Stimulated activated CD4-positive, alpha-beta T cell treated with anti-CD3 and anti-CD28 coated beads, Interleukin-12 subunit alpha, Interleukin-12 subunit beta, amount 100 ng/mL, for 48 hours (primary cell): ENCODE results near the gene PLGRKT.
"Not testable (repeated sequence)": the region's sequence is repeated elsewhere in the genome, so short reads cannot be mapped to it uniquely, and the experiment has no call there.

ENCODE experiments used
- DNase-seq, 3 donors: peaks; one replicate each; pipeline ENCODE4 v3.0.0-alpha.2; 2020; ENCODE audit warnings: low read depth in 2 of 3, low spot score in 1 of 3

PLGRKT gene, protein sequence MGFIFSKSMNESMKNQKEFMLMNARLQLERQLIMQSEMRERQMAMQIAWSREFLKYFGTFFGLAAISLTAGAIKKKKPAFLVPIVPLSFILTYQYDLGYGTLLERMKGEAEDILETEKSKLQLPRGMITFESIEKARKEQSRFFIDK

DNA sequence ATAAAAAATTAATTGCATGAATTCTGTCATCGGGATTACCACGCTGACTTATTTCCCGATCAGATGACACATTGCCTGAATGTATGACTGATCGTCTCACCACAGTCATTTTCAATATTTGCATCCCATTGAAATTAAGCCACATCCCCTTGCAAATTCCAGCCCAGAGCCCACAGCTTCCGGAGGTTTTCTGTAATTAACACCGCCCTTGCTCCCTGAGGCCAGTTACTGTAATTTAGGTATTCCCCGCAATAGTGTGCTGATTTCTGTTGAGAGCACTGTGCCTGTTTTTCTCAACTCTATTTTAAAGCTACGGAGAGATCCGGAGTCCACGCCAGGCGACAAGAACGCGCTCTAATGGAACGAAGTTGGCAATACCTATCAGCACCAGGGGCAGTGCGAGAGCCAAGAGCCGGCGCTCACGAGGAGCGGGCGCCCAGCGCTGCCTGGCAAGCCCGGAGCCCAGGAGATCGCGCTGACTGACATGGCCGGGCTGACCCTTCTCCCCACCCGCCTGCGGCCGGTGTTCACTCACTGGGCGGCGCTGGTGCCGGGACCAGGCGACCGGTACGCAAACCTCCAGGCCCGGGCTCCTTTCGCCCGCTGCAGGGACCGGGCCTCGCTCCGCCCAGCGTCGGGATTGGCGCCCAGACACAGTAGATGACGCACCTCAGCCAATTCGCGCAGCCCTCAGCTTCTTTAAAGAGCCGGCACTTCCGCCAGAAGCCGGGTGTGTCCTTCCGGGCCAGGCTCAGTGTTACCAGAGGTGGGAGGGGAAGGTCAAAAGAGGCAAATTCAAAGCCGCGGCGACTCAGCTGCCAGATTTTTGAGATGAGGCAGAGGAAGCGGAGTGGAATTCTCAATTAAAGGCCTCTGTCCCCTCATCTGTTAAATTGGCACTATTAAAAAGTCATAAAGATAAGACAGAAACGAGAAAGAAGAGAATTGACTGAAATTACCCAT lies at the start of gene PLGRKT:
Gene PLGRKT (minus strand): TSS at position 672 of the 963 bp plus-strand sequence. CDS start 5,948 bp downstream, outside the sequence.
- DNase-seq, result peak; percentile 81 to 86 (median 85)

DNA sequence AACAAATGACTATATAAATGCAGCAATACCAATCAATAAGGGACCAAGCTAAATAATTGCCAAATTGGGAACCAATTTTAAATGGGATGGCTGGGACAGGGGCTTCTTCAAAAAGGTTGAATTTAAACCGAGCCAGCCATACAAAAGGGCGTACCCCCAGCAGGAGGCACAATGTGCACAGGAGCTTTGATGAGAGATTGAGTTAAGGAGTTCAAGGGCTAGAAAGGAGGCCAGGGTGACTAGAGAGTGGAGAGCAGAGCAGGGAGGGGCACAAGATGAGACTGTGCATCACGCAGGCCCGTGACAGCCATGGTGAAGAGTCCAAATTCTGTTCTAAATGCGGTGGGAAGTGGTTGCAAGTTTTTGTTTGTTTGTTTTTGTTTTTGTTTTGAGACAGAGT lies 49.3 kb upstream of the PLGRKT start:
- DNase-seq, result no peak

DNA sequence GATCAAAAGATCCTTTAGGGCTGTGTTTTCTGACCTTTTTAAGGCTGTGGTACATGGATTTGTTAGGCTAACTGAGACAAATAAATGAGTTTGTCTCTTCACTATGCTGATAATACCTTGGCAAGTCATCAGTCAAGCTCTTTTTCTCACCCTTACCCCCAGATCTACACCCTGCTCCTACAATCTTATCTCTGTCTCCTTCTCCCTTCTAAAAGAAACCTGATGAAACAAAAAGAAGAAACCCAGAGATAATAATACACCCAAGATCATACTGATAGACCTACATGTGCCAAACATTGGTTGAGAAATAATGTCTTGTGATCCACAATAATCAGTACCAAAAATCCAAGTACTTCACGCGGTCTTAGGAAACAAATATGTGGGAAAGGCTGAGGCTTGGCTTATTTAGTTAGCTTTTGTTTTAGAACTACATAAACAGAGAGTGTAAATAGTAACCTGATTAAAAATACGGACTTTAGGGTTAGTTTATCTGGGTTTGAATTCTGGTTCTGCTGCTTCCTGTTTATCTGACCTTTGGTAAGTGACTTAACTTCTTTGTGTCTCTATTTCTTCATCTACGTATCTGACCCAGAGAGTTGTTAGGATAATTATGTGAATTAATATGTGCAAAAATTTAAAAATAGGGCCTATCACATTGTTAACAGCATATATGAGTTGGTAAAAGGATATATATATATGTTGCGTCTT lies 47.8 kb upstream of the PLGRKT start:
- DNase-seq, result no peak

DNA sequence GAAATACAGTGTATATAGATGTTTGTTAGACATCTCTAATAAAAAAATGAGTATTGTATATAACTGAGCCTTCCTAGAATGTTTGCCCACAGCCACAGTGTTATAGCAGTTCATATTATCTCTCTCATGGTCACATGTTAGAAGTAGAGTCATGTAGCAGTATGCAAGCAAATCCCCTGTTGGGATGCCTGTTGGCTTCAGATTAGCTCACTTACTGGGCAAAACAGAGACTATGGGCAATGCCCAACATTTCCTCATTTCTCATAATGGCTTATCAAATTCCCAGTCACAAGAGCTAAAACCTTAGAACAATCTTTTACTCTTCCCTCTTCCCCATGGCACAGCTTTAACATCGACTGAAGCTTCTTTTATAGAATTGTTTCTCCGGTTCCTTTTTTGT lies 45.6 kb upstream of the PLGRKT start:
- no peak for DNase-seq

DNA sequence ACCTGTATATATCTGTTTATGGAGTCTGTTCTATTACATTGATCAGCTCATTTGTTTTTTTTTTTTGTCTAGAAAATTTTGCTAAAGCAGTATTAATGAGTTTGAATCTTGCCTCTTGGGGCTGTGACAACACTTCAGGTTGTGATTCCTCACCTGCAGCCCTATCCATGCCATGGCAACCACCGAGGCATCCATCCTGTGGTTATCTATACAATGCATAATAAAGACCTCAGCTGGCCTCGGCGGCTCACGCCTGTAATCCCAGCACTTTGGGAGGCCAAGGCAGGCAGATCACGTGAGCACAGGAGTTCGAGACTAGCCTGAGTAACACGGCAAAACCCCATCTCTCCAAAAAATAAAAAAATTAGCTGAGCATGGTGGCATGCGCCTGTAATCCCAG lies 44.5 kb upstream of the PLGRKT start:
- no peak for DNase-seq

DNA sequence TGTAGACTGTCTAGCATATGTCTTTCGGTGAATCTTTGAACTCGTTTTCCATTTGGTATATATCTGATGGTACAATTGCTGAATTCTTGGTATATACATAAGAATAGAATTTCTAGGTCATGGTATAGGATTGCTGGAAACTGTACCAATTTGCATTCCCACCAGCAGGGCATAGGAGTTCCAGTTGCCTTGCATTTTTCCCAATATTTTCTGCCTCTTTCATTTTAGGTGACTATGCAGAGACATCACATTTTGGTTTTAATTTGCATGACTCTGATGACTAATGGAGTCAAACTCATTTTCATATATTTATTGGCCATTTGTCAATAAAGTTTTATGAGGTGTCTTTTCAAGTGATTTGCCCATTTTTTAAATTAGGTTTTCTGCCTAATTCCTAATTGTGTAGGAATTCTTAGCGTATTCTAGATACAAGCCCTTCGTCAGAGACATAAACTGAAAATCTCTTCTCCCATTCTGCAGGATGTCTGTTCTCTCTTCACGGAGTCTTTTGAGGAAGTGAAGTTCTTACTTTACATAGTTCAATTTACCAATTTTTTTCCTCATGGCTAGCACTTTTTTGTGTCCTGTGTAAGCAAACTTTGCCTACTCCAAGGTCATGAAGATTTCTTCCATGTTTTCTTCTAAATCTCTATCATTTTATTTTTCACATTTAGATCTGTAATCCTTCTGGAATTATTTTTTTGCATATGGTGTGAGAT lies 43.8 kb upstream of the PLGRKT start:
- DNase-seq, result no peak

DNA sequence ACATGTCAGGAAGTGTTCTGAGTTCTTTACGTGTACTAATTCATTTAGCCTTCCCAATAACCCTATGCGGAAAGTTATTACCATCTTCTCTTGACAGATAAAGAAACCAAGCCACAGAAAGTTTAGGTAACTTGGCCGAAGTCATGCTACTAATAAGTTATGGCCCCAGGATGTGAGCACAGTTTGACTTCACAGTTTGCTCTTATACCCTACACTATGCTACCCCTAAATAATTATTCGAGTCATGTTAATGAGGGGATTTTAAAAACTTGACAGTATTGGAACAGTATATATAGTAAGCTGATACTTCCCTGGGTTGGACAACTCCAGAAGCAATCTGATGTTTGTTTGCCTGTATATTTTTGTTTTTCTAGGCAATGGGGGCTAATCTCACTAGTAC lies 43.2 kb upstream of the PLGRKT start:
- no peak for DNase-seq

DNA sequence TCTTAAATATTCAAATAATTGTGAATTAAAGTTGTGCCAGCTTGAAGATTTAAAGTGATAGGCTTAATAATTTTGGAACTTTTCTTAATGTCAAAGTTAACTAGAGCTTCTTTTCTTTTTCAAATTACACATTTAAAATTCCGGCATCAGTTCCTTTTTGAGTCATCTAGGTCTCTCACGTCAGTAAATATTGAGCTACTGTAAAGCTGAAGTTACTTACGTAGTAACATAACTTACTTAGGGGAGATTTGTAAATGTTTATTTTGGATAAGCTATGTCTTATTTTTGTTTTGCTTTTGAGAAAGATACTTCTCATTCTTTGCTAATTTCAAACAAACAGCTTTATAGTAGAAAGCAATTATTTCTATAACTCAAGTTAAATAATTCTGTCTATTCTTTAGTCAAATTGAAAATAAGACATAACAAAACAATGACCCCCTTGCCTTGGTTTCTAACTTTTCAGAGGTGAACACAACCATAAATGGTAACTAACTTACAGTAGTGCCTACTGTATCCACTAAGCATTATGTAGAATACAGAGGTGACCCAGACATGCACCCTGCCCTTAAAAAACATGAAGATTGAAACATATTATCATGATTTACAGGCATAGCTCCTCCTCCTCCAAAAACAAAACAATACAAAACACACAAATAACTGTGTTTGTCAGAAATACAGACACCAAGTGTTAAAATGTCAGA lies 42.4 kb upstream of the PLGRKT start:
- DNase-seq, result no peak

DNA sequence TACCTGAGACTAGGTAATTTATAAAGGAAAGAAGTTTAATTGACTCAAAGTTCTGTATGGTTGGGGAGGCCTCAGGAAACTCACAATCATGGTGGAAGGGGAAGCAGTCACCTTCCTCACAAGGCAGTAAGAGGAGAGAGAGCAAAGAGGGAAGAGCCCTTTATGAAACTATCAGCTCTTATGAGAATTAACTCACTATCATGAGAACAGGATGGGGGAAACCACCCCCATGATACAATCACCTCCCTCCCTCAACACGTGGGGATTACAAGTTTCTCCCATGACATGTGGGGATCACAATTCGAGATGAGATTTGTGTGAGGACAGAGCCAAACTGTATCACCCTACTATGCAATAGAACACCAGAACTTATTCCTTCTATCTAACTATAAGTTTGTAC lies 40.5 kb upstream of the PLGRKT start:
- no peak for DNase-seq

DNA sequence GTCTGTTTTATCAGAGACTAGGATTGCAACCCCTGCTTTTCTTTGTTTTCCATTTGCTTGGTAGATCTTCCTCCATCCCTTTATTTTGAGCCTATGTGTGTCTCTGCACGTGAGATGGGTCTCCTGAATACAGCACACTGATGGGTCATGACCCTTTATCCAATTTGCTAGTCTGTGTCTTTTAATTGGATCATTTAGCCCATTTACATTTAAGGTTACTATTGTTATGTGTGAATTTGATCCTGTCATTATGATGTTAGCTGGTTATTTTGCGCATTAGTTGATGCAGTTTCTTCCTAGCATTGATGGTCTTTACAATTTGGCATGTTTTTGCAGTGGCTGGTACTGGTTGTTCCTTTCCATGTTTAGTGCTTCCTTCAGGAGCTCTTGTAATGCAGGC lies 37.9 kb upstream of the PLGRKT start:
- DNase-seq, result not testable (repeated sequence)

DNA sequence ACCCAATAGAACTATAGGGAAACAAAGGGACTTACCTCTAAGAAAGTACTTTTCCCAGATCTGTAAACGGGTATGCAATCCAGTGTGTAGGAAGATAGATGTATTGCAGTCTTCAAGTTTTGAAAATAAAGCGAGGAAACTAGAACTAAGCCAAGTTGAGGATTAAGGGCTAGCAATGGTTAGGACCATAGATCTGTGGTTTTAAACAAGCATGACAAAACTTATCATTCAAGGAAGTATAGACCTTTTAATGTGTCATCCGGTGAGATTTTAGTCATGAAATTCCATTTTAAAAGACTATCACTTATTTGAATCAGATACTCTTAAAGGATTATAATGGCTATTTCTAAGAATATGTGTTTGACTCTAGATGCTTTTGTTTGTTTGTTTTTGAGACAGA lies 33.1 kb upstream of the PLGRKT start:
- no peak for DNase-seq

DNA sequence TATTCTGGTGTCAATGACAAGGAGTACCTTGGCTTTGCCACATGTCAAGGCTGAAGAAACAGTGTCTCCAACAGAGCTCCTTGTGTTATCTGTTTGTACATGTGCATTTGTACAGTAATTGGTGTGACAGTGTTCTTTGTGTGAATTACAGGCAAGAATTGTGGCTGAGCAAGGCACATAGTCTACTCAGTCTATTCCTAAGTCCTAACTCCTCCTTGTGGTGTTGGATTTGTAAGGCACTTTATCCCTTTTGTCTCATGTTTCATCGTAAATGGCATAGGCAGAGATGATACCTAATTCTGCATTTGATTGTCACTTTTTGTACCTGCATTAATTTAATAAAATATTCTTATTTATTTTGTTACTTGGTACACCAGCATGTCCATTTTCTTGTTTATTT lies 32.4 kb upstream of the PLGRKT start:
- DNase-seq, result no peak

DNA sequence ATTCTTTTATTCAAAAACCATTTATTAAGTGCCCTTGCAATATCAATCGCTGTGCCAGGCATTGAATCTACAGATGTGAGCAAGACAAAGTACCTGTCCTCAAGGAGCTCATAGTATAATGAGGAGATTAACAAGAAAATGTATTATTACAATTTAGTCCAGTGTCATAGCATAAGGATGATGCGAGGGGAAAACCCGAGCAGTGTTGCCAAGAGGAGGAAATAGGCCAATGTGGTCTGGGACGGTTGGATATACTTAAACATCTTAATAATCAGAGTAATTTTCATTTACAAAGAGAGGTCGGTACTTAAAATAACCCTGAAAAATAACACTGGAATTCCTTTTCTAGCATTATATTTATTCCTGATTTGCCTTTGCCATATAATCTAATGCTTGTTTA lies 31.1 kb upstream of the PLGRKT start:
- no peak for DNase-seq

DNA sequence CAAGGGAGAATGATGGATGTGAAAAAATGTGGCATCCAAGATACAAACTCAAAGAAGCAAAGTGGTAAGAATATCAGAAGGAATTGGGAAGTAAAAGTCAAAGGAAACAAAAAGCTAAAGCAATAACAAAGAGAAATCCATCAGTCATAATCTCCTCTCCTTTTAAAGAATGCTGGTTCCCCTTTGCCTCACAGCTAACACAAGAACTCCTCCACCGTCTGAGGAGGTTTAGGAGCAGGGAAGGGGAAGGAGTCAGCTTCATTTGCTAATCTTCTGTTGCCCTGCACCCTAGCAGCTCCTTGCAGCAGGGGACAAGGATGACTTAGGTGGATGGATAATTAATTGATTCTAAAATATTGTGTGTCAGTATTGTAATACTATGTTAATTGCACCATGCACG lies 29.0 kb upstream of the PLGRKT start:
- no peak for DNase-seq

DNA sequence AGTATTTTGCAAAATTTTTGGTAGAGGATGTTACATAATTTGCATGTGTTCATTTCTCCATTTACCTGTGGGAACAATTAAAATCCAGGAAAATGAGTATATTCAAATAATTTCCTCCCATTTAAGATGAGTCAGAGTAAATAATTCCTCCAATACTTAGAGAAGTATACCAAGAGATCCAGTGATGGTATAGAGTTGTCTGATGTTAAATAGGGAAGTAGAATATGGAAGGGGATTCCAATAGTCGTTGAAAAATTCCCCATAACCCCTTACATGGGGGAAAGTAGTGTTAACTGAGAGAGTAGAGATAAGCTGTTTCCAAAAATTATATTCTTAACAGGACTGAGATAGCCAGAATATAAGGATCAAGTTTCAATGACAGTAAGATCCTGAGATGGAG lies 28.3 kb upstream of the PLGRKT start:
- no peak for DNase-seq

DNA sequence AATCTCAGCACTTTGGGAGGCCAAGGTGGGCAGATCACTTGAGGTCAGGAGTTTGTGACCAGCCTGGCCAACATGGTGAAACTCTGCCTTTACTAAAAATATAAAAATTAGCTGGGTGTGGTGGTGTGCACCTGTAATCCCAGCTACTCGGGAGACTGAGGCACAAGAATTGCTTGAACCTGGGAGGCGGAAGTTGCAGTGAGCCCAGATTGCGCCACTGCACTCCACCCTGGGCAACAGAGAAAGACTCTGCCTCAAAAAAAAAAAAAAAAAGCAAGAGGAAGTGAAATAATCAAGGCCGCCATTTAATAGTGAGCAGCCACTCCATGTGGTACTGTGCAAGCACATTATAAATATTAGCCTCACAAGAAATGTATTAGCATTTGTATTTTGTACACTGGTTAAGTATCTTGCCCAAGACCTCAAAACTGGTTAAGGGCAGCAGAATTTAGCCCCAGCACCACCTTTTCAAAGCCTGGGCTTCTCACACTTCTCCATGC lies 27.2 kb upstream of the PLGRKT start:
- not testable (repeated sequence) for DNase-seq

DNA sequence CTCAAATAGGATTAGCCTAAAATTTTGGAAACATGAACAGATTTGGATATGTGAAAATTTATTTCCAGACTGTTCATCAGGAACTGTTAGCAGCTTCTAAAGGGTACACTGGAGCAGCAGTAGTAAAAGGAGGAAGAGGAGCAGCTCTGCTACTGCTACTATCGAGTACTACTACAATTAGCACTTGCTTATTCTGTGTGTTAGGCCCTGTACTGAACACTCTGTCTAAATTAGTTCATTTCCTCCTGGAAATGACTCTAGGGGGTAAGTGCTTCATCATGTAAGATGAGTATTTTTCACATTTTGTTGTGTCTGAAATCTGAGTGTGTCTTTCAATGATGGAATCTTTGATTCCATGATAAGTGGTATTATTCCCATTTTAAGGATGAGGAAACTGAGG lies 22.4 kb upstream of the PLGRKT start:
- no peak for DNase-seq

DNA sequence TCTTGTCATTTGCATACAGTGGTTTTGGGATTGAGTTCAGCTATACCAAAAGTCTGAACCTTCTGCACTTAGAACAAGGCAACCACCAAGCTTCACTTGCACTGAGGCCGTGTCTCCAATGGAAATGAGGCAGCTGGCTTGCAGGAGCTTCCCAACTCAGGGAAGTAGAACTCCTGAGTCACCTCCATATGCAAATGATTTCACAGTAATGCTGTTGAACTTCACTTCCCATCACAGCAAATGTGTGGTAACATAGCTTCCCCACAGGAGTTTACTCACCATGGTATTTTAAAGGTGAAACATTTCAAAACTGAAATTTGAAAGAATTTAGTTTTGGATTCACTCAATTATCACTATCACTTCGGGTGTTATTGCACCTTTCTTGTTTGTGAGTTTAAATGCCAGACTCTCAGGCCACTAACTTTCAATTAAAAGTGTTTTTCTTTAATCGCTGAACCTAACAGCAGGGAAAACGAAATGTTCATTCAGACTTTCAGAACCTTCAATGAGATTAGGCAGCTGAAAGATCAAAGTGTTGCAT lies 21.6 kb upstream of the PLGRKT start:
- DNase-seq, result no peak

DNA sequence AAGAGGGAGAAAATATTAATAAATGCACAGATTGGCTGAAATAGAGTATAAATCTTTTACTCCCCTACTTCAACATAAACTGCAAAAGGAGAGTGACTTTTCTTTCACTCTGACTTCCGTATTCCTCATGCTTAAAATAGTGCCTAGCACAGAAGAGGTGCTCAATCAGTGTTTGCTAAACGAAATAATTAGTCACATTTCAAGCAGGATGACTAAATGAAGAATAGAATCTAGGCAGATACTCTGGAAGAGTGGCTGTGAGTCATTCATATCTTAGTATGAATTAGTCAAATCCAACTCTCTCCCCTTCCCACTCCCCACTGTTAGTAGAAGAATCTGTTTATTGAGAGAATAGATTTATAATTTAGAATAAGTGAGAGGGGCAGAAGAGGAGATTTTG lies 17.5 kb upstream of the PLGRKT start:
- DNase-seq, result no peak

DNA sequence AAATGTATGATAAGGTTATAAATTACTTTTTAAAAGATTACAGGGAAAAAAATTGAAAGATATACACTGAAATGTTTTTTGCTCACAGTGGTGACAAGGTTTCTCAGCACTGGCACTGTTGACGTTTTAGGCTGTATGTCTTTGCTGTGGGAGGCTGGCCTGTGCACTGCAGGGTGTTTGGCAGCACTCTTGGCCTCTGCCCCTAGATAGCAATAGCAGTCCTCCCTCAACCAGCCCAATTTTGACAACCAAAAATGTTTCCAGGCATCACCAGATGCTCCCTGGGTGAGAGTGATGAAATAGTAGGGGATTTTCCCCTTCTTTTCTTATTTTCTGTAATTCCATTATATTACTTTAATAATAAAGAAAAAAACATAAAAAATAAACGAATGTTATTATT lies 15.9 kb upstream of the PLGRKT start:
- DNase-seq, result no peak
